K562 (cell line): ENCODE measurements around the gene FKBP9. TPM values are rescaled to one million over a fixed set of nuclear protein-coding genes. Genes with fewer than 3 reads are reported as not detected.

Experiments
- ATAC-seq: fragments of 200-7000 bp; cut with Tn5 transposase; 3 replicates; pipeline ENCODE4 v1.9.1; 2020; ENCODE audit warnings: moderate library complexity
- BruUV-seq: library from RNA; stranded (reverse); fragments of 400-500 nt; replicated peaks from 2 replicates; lab custom pipeline; 2021; lab: Mats Ljungman, UMichigan
- CTCF ChIA-PET: fragments of 300-600 bp; formaldehyde crosslinking; extraction: SDS; loops from one replicate; lab custom pipeline; 2021; ENCODE audit warnings: low intra/inter-chr PET ratio; lab: Yijun Ruan, JAX
- POLR2A ChIA-PET: fragments of 300-600, 350-650 bp; sonication (Branson Sonifier 250); formaldehyde crosslinking; extraction: SDS; loops from one replicate; lab custom pipeline; 2021; ENCODE audit warnings: antibody characterized with exemption, inconsistent platforms; lab: Yijun Ruan, JAX
- DNase-seq, 4 experiments: peaks; one replicate each; pipeline versions ENCODE4 v3.0.0 to v3.0.0-alpha.2; 2011 to 2018; ENCODE audit warnings: low spot score in 3 of 4, mixed read lengths in 3 of 4; ENCODE audit errors: extremely low read depth in 1 of 4
- FAIRE-seq: peaks from 2 replicates; lab custom pipeline; 2011; peaks lifted over from hg19 to GRCh38; lab: Jason Lieb, UNC
- H2AFZ ChIP-seq: 2 replicates; pipeline ENCODE4 v1.6.0; 2011; ENCODE audit warnings: low read depth, low read length, control low read depth, inconsistent platforms
- H3K27ac ChIP-seq: fragments of 200-600 bp; 3 replicates; pipeline ENCODE4 v1.8.0; 2011; ENCODE audit warnings: low read depth, mild to moderate bottlenecking, control low read depth, inconsistent platforms, low read length, moderate library complexity, mixed read lengths; ENCODE audit errors: extremely low read depth
- H3K27me3 ChIP-seq, 2 experiments: fragments of 300-600 bp in 1 of 2; 2 replicates in 1 of 2; 3 replicates in 1 of 2; pipeline versions ENCODE4 v1.6.0 to v1.8.0; 2011; ENCODE audit warnings: inconsistent platforms in 2 of 2, low read length in 2 of 2, mild to moderate bottlenecking in 1 of 2, mixed read lengths in 1 of 2, moderate library complexity in 1 of 2; ENCODE audit not compliant: control insufficient read depth in 2 of 2, insufficient read depth in 2 of 2
- H3K36me3 ChIP-seq: fragments of 300-600 bp; 3 replicates; pipeline ENCODE4 v1.8.0; 2011; ENCODE audit warnings: mild to moderate bottlenecking, low read length, inconsistent platforms; ENCODE audit not compliant: control insufficient read depth, insufficient read depth
- H3K4me1 ChIP-seq, 2 experiments: fragments of 200-600 bp in 1 of 2; replicated peaks in 1 of 2; 2 replicates in 1 of 2; 3 replicates in 1 of 2; pipeline versions ENCODE4 v1.5.1 to v1.8.0; 2011; ENCODE audit warnings: inconsistent platforms in 2 of 2, low read length in 2 of 2, mild to moderate bottlenecking in 1 of 2, mixed read lengths in 1 of 2, moderate library complexity in 1 of 2; ENCODE audit not compliant: control insufficient read depth in 2 of 2, insufficient read depth in 2 of 2
- H3K4me2 ChIP-seq: 2 replicates; pipeline ENCODE4 v1.6.1; 2011; ENCODE audit warnings: low read length, control low read depth, inconsistent platforms, mixed read lengths; ENCODE audit not compliant: insufficient read depth
- H3K4me3 ChIP-seq: fragments of 200-600 bp; sonication (generic), shearing (Covaris generic); 2 replicates; pipeline ENCODE4 v1.5.1; 2016; ENCODE audit warnings: control low read depth, inconsistent platforms
- H3K79me2 ChIP-seq: fragments of 200-600 bp; 3 replicates; pipeline ENCODE4 v1.8.0; 2011; ENCODE audit warnings: low read length, inconsistent platforms; ENCODE audit not compliant: control insufficient read depth, insufficient read depth
- H3K9ac ChIP-seq, 2 experiments: 2 replicates each; pipeline versions ENCODE4 v1.6.0 to v1.6.1; 2011; ENCODE audit warnings: low read depth in 2 of 2, low read length in 2 of 2, control low read depth in 1 of 2, inconsistent platforms in 1 of 2, mild to moderate bottlenecking in 1 of 2, mixed read lengths in 1 of 2; ENCODE audit not compliant: insufficient read depth in 1 of 2
- H3K9me1 ChIP-seq: one replicate; pipeline ENCODE4 v1.6.0; 2011; ENCODE audit warnings: inconsistent platforms, mild to moderate bottlenecking, low read length, moderate library complexity; ENCODE audit not compliant: control insufficient read depth, insufficient read depth
- H3K9me3 ChIP-seq: replicated peaks from 2 replicates; pipeline ENCODE4 v1.5.1; 2011; ENCODE audit warnings: low read depth, low read length, inconsistent platforms; ENCODE audit not compliant: control insufficient read depth, insufficient read depth
- H4K20me1 ChIP-seq: replicated peaks from 2 replicates; pipeline ENCODE4 v1.6.1; 2011; ENCODE audit warnings: low read length, inconsistent platforms, mixed read lengths; ENCODE audit not compliant: control insufficient read depth, insufficient read depth
- MTF1 ChIP-seq: fragments of 250-450 bp; sonication (Bioruptor Pico); IDR thresholded peaks from 2 replicates; pipeline ENCODE4 v1.9.0; 2021; ENCODE audit warnings: moderate library complexity, mild to moderate bottlenecking, inconsistent platforms, borderline replicate concordance
- ZNF398 ChIP-seq: fragments of 250-450 bp; sonication (Bioruptor Pico); IDR thresholded peaks from 2 replicates; pipeline ENCODE4 v1.8.0; 2021; ENCODE audit warnings: moderate library complexity, mild to moderate bottlenecking, inconsistent platforms
- WGBS: fragments of 100-300 bp; shearing (Covaris generic); methylation state at CpG from one replicate; pipeline ENCODE4 v1.1.6; 2016; ENCODE audit warnings: low coverage, mixed read lengths; ENCODE audit not compliant: insufficient coverage; ENCODE audit errors: missing lambda C conversion rate; 5-methylcytosine and 5-hydroxymethylcytosine counted together
- in situ Hi-C: fragments of 300-500 bp; cut with MboI; formaldehyde crosslinking; loops from 4 replicates; pipeline ENCODE4 v1.15.0; 2018; ENCODE audit warnings: inconsistent platforms, mixed read lengths
- intact Hi-C: fragments of 100-400 bp; cut with micrococcal nuclease; formaldehyde crosslinking; loops from 2 replicates; pipeline ENCODE4 v1.14.2; 2022
- polyA plus RNA-seq, 8 experiments: library from polyadenylated mRNA; depleted of rRNA in 4 of 8; stranded (reverse) in 5 of 8; unstranded in 3 of 8; fragments of >200 nt; fragmentation: Nextera tagmentation in 2 of 8; fragmentation: Illumina TruSeq in 1 of 8; extraction: Ambion mirVana in 2 of 8; extraction: Trizol in 1 of 8; gene quantifications; 2 replicates each; pipeline versions ENCODE4 v1.2.1 to v1.2.3, GENCODE V29; 2011 to 2014; ENCODE audit warnings: inconsistent platforms in 1 of 8, missing spikeins in 1 of 8
- total RNA-seq, 7 experiments: library from RNA; depleted of rRNA in 6 of 7; stranded (reverse); fragments of >200 nt in 6 of 7; fragmentation: Illumina TruSeq in 2 of 7; extraction: Trizol in 2 of 7; gene quantifications; 2 replicates each; pipeline versions ENCODE4 v1.2.1 to v1.2.3, GENCODE V29; 2011 to 2021; ENCODE audit warnings: low replicate concordance in 1 of 7

Gene FKBP9
- total and polyA plus RNA-seq, 9 of the 15 experiments (the other 6 are each of a cell fraction or from before 2014, with no cell fraction given): 5.9 to 23.7 (median 15.8) TPM

GRCh38 chr7:33039257-33039902, 82.1 kb downstream of the FKBP9 start:
- H3K27ac ChIP-seq: no peak overlapping the region
- no peaks in the 10 kb centered on the region for H3K27me3 ChIP-seq
- no peak for TF ChIP-seq MTF1
- H3K79me2 ChIP-seq: peaks cover 95% of the 10 kb centered on the region
- H3K9me3 ChIP-seq: no peaks in the 10 kb centered on the region
- DNase-seq (no peak), FAIRE-seq (no peak), ATAC-seq (no peak)
- H2AFZ ChIP-seq: no peak overlapping the region
- peaks cover 6% of the 10 kb centered on the region for H4K20me1 ChIP-seq
- ChIA-PET POLR2A (interaction anchor here (1.1 to 1.6 kb wide), 5 partner anchors 9 to 64 kb away, joined by 3 to 6 read pairs (median 5); no protein-coding TSS in a partner anchor), CTCF (no interaction called here)
- no peak overlapping the region; a peak in 1 of 4 replicates for H3K9ac ChIP-seq
- WGBS: 44% methylated on average over 5 of the region's 5 CpGs
- peaks cover 9% of the 10 kb centered on the region; the same call in 2 of the 3 replicates for H3K36me3 ChIP-seq
- peaks cover 8 to 20% of the 10 kb centered on the region in 2 experiments; a peak in 3 of 5 replicates for H3K4me1 ChIP-seq
- H3K4me2 ChIP-seq: no peak overlapping the region; the same call in 1 of the 2 replicates
- H3K4me3 ChIP-seq: no peak overlapping the region
- in situ Hi-C loops (no loop called here), intact Hi-C loops (no loop called here)
- no TSS peak for BruUV-seq
- H3K9me1 ChIP-seq: no peaks in the 10 kb centered on the region

GRCh38 chr7:33039903-33040292, 82.7 kb downstream of the FKBP9 start:
- FAIRE-seq (no peak), ATAC-seq (no peak), DNase-seq (no peak)
- H4K20me1 ChIP-seq: peaks cover 6% of the 10 kb centered on the region
- H3K27ac ChIP-seq: no peak overlapping the region
- no peak for TF ChIP-seq ZNF398 (CRISPR knock-in tag)
- no peak overlapping the region; the same call in 1 of the 2 replicates for H3K4me2 ChIP-seq
- H3K79me2 ChIP-seq: peaks cover 95% of the 10 kb centered on the region
- intact Hi-C loops (loop anchor here (5.0 kb wide), 1 partner anchor 148 kb away; the partner anchor contains the start of gene KBTBD2), in situ Hi-C loops (loop anchor here (10.0 kb wide), 1 partner anchor 345 kb away; no protein-coding TSS in a partner anchor)
- no peaks in the 10 kb centered on the region for H3K27me3 ChIP-seq
- H3K4me1 ChIP-seq: peaks cover 8 to 20% of the 10 kb centered on the region in 2 experiments; a peak in 3 of 5 replicates
- no TSS peak for BruUV-seq
- peaks cover 6% of the 10 kb centered on the region; the same call in 1 of the 3 replicates for H3K36me3 ChIP-seq
- POLR2A ChIA-PET: interaction anchor here (1.1 to 1.6 kb wide), 6 partner anchors 8 to 64 kb away, joined by 3 to 6 read pairs (median 4); no protein-coding TSS in a partner anchor
- WGBS: 50% methylated on average over 1 of the region's 1 CpG
- CTCF ChIA-PET: no interaction called here
- H3K9ac ChIP-seq: no peak overlapping the region; a peak in 1 of 4 replicates
- H3K9me1 ChIP-seq: no peaks in the 10 kb centered on the region
- H2AFZ ChIP-seq: no peak overlapping the region
- no peaks in the 10 kb centered on the region for H3K9me3 ChIP-seq
- H3K4me3 ChIP-seq: no peak overlapping the region
